Omental fat pad (tissue), 4 donors: ENCODE measurements around the gene KIF5C. TPM values are rescaled to one million over a fixed set of nuclear protein-coding genes. Genes with fewer than 3 reads are reported as not detected.
A peak's percentile ranks its signal among the peaks of the same experiment; 100 is the strongest.

ENCODE experiments used
- ATAC-seq: fragments of 150-250 bp; one replicate; pipeline ENCODE4 v1.9.1; 2016; ENCODE audit warnings: mild to moderate bottlenecking, moderate library complexity; ENCODE audit not compliant: low FRiP score
- DNase-seq: peaks from one replicate; pipeline ENCODE4 v3.0.0-alpha.2; 2019; ENCODE audit warnings: low spot score
- CTCF ChIP-seq, 3 donors: fragments of 450-650 bp; IDR thresholded peaks; one replicate each; pipeline ENCODE4 v1.5.1; 2016 to 2017; ENCODE audit warnings: antibody characterized with exemption in 3 of 3, mild to moderate bottlenecking in 3 of 3, moderate library complexity in 2 of 3
- total RNA-seq, 4 donors: library from RNA; depleted of rRNA; stranded (reverse); fragments of >200 nt; gene quantifications; one replicate each; pipeline ENCODE4 v1.1.0, GENCODE V29; 2016

The KIF5C gene
- total RNA-seq, 4 donors from 2014 or later: 0.88 to 4.5 (median 2.4) TPM

- peak; percentile 6 for ATAC-seq
- DNase-seq: no peak
- TF ChIP-seq CTCF (IDR thresholded peaks at IDR 0.05): no peak
Observed at GRCh38 chr2:149015926-149016563, 141.0 kb downstream of the KIF5C start.

GRCh38 chr2:149017116-149017985 lies 142.3 kb downstream of the KIF5C start:
- DNase-seq: peak; percentile 74
- ATAC-seq: peak; percentile 65
- TF ChIP-seq CTCF (IDR thresholded peaks at IDR 0.05): peak in 2 of 3 donors; percentile 44 to 46

- ATAC-seq (no peak), DNase-seq (no peak)
- no peak for TF ChIP-seq CTCF (IDR thresholded peaks at IDR 0.05)
Observed at GRCh38 chr2:149018981-149019380, 144.0 kb downstream of the KIF5C start.

- DNase-seq: no peak
- no peak for TF ChIP-seq CTCF (IDR thresholded peaks at IDR 0.05)
- no peak for ATAC-seq
Observed at GRCh38 chr2:149019768-149020167, 144.7 kb downstream of the KIF5C start.

- ATAC-seq: no peak
- TF ChIP-seq CTCF (IDR thresholded peaks at IDR 0.05): no peak
Observed at GRCh38 chr2:149020432-149020851, 145.4 kb downstream of the KIF5C start.

GRCh38 chr2:149021271-149021719 lies 146.3 kb downstream of the KIF5C start:
- TF ChIP-seq CTCF (IDR thresholded peaks at IDR 0.05): no peak
- DNase-seq: no peak
- no peak for ATAC-seq

More at GRCh38 chr2:149020432-149020851, 145.4 kb downstream of the KIF5C start:
- DNase-seq: no peak
